MM.1S (cell line): ENCODE measurements around the gene SETBP1.

Experiments
- DNase-seq: peaks from one replicate; pipeline ENCODE4 v3.0.0-alpha.2; 2015
- H2AFZ ChIP-seq: fragments of 300-600 bp; sonication (generic); 2 replicates; pipeline ENCODE4 v1.6.0; 2016; ENCODE audit warnings: antibody characterized with exemption, low read length
- H3F3A ChIP-seq: fragments of 300-600 bp; sonication (generic); 2 replicates; pipeline ENCODE4 v1.6.1; 2016; ENCODE audit warnings: mild to moderate bottlenecking, antibody characterized with exemption, low read length, moderate library complexity, mixed read lengths; ENCODE audit not compliant: insufficient read depth
- H3K27ac ChIP-seq: fragments of 300-600 bp; sonication (generic); 2 replicates; pipeline ENCODE4 v1.5.1; 2016; ENCODE audit warnings: mild to moderate bottlenecking, low read length
- H3K27me3 ChIP-seq: fragments of 300-600 bp; sonication (generic); replicated peaks from 2 replicates; pipeline ENCODE4 v1.6.0; 2016; ENCODE audit warnings: low read length; ENCODE audit not compliant: insufficient read depth
- H3K36me3 ChIP-seq: fragments of 300-600 bp; sonication (generic); replicated peaks from 2 replicates; pipeline ENCODE4 v1.6.1; 2016; ENCODE audit warnings: mild to moderate bottlenecking, low read length, mixed read lengths; ENCODE audit not compliant: insufficient read depth
- H3K4me1 ChIP-seq: fragments of 300-600 bp; sonication (generic); 2 replicates; pipeline ENCODE4 v1.6.1; 2016; ENCODE audit warnings: low read length, mixed read lengths
- H3K4me2 ChIP-seq: fragments of 300-600 bp; sonication (generic); 2 replicates; pipeline ENCODE4 v1.6.0; 2016; ENCODE audit warnings: low read depth, low read length
- H3K4me3 ChIP-seq: fragments of 300-600 bp; sonication (generic); 2 replicates; pipeline ENCODE4 v1.5.1; 2016; ENCODE audit warnings: low read length, mixed read lengths
- H3K79me2 ChIP-seq: fragments of 300-600 bp; sonication (generic); 2 replicates; pipeline ENCODE4 v1.6.1; 2016; ENCODE audit warnings: mixed run types, low read length, mixed read lengths
- H3K9ac ChIP-seq: fragments of 300-600 bp; sonication (generic); 2 replicates; pipeline ENCODE4 v1.6.1; 2016; ENCODE audit warnings: low read length, mixed read lengths
- H3K9me2 ChIP-seq: fragments of 300-600 bp; sonication (generic); replicated peaks from 2 replicates; pipeline ENCODE4 v1.6.1; 2016; ENCODE audit warnings: mild to moderate bottlenecking, low read length, mixed read lengths; ENCODE audit not compliant: insufficient read depth
- H3K9me3 ChIP-seq: fragments of 300-600 bp; sonication (generic); replicated peaks from 2 replicates; pipeline ENCODE4 v1.6.1; 2016; ENCODE audit warnings: mild to moderate bottlenecking, low read length, mixed read lengths; ENCODE audit not compliant: insufficient read depth
- H4K20me1 ChIP-seq: fragments of 300-600 bp; sonication (generic); 2 replicates; pipeline ENCODE4 v1.6.1; 2016; ENCODE audit warnings: mild to moderate bottlenecking, low read length, moderate library complexity, mixed read lengths; ENCODE audit not compliant: insufficient read depth
- CTCF ChIP-seq: fragments of 300-600 bp; sonication (generic); IDR thresholded peaks from 2 replicates; pipeline ENCODE4 v1.5.1; 2016; ENCODE audit warnings: antibody characterized with exemption, low read length, mixed read lengths
- EZH2 ChIP-seq: fragments of 300-600 bp; sonication (generic); optimal IDR thresholded peaks from 2 replicates; pipeline ENCODE3; 2017; ENCODE audit warnings: low read depth, mild to moderate bottlenecking, antibody characterized with exemption, low read length, mixed read lengths
- EZH2phosphoT487 ChIP-seq: fragments of 300-600 bp; sonication (generic); IDR thresholded peaks from 2 replicates; pipeline ENCODE4 v1.6.1; 2018; ENCODE audit warnings: antibody characterized with exemption, low read length

The SETBP1 gene

GRCh38 chr18:44813586-44813985, 132.9 kb downstream of the SETBP1 start:
- no peak for DNase-seq
- TF ChIP-seq EZH2 (no peak), CTCF (no peak), EZH2phosphoT487 (no peak)
- peaks cover 95% of the 10 kb centered on the region for H3K79me2 ChIP-seq

GRCh38 chr18:44815108-44815507, 134.4 kb downstream of the SETBP1 start:
- Histone ChIP-seq H3F3A (no peaks in the 10 kb centered on the region), H3K9ac (no peak overlapping the region), H2AFZ (no peak overlapping the region), H3K36me3 (no peaks in the 10 kb centered on the region; the same call in 1 of the 2 replicates), H4K20me1 (no peaks in the 10 kb centered on the region), H3K9me3 (no peaks in the 10 kb centered on the region), H3K79me2 (peaks cover 96% of the 10 kb centered on the region), H3K4me2 (no peak overlapping the region), H3K27ac (no peak overlapping the region), H3K4me1 (peaks cover 5% of the 10 kb centered on the region; the same call in 1 of the 2 replicates), H3K27me3 (no peaks in the 10 kb centered on the region), H3K9me2 (no peaks in the 10 kb centered on the region), H3K4me3 (no peak overlapping the region)
- TF ChIP-seq EZH2: no peak
- no peak for TF ChIP-seq EZH2phosphoT487
- no peak for TF ChIP-seq CTCF
- DNase-seq: no peak

More at GRCh38 chr18:44813586-44813985, 132.9 kb downstream of the SETBP1 start:
- Histone ChIP-seq H3K4me3 (no peak overlapping the region), H3K27me3 (no peaks in the 10 kb centered on the region), H3K4me2 (no peak overlapping the region), H2AFZ (no peak overlapping the region), H3F3A (no peaks in the 10 kb centered on the region), H4K20me1 (no peaks in the 10 kb centered on the region), H3K4me1 (peaks cover 5% of the 10 kb centered on the region; the same call in 1 of the 2 replicates), H3K36me3 (no peaks in the 10 kb centered on the region; the same call in 1 of the 2 replicates), H3K27ac (no peak overlapping the region), H3K9me2 (no peaks in the 10 kb centered on the region), H3K9me3 (no peaks in the 10 kb centered on the region), H3K9ac (no peak overlapping the region)

- H3K9me3 ChIP-seq: no peaks in the 10 kb centered on the region
- no peak overlapping the region for H3K4me3 ChIP-seq
- H3K4me2 ChIP-seq: no peak overlapping the region
- TF ChIP-seq EZH2phosphoT487: no peak
- TF ChIP-seq EZH2: no peak
- TF ChIP-seq CTCF: no peak
- no peak overlapping the region for H3K27ac ChIP-seq
- H3K9ac ChIP-seq: no peak overlapping the region
- peaks cover 96% of the 10 kb centered on the region for H3K79me2 ChIP-seq
- H3F3A ChIP-seq: no peaks in the 10 kb centered on the region
- H2AFZ ChIP-seq: no peak overlapping the region
- H3K27me3 ChIP-seq: no peaks in the 10 kb centered on the region
- no peaks in the 10 kb centered on the region; the same call in 1 of the 2 replicates for H3K36me3 ChIP-seq
- H3K9me2 ChIP-seq: no peaks in the 10 kb centered on the region
- DNase-seq: no peak
- peaks cover 4% of the 10 kb centered on the region; the same call in 1 of the 2 replicates for H3K4me1 ChIP-seq
- no peaks in the 10 kb centered on the region for H4K20me1 ChIP-seq
Measured at GRCh38 chr18:44816050-44816449, 135.4 kb downstream of the SETBP1 start.
